HFFc6 (cell line): Measurements from ENCODE around the gene COL23A1. TPM values are rescaled to one million over a fixed set of nuclear protein-coding genes. Genes with fewer than 3 reads are reported as not detected.
A peak's percentile ranks its signal among the peaks of the same experiment; 100 is the strongest.

Experiments used
- DNase-seq: peaks from one replicate; pipeline ENCODE4 v3.0.0-alpha.2; 2018
- H3K27ac Mint-ChIP-seq: 2 replicates; pipeline ENCODE4 v1.8.0; 2020; ENCODE audit warnings: mild to moderate bottlenecking, mixed read lengths
- H3K27me3 Mint-ChIP-seq: 2 replicates; pipeline ENCODE4 v1.8.0; 2021; ENCODE audit warnings: mild to moderate bottlenecking, moderate library complexity, mixed read lengths; ENCODE audit not compliant: insufficient read depth
- H3K36me3 Mint-ChIP-seq: 2 replicates; pipeline ENCODE4 v1.8.0; 2021; ENCODE audit warnings: low read depth, mixed read lengths
- H3K4me1 Mint-ChIP-seq: 2 replicates; pipeline ENCODE4 v1.8.0; 2020; ENCODE audit warnings: low read depth, mixed read lengths
- H3K4me3 Mint-ChIP-seq: 2 replicates; pipeline ENCODE4 v1.8.0; 2020; ENCODE audit warnings: mild to moderate bottlenecking, moderate library complexity, mixed read lengths
- H3K9me3 Mint-ChIP-seq: 2 replicates; pipeline ENCODE4 v1.8.0; 2020; ENCODE audit warnings: mild to moderate bottlenecking, mixed read lengths
- total RNA-seq, 6 experiments: library from RNA; stranded (reverse); fragmentation: NEBNext Ultra II Directional; extraction: Animal tissue kit (Norgen Biotek cat#: 25700); gene quantifications; 2 replicates in 1 of 6; 3 replicates in 5 of 6; pipeline ENCODE4 v1.2.3, GENCODE V29; 2021
- TF ChIP-seq, protein P1 (sequence below): fragments of 200-600 bp; sonication (generic); IDR thresholded peaks from 2 replicates; pipeline ENCODE4 v1.5.0; 2021; ENCODE audit warnings: antibody characterized with exemption, mild to moderate bottlenecking

COL23A1 gene
- total RNA-seq, 6 experiments from 2014 or later: not detected

DNA sequence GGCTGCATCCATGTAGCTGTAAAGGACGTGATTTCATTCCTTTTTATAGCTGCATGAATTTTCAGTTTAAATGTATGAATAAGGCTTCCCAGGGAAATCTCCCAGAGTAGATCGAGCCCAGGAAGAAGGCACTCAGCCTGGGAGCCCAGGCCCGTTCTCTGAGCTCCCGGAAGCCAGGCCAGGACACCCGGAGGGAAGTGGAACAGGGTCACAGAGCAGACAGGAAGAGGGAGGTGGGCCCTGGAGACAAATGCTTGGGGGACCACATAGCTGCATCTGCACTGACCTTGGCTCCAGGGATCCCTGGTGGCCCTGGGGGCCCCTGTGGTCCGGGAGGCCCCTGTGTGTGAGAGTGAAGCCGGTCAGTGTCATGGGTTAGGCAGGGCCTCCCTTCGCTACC, 337.9 kb downstream of the COL23A1 start:
- H3K9me3 Mint-ChIP-seq: no peaks in the 10 kb centered on the region
- H3K27me3 Mint-ChIP-seq: peaks cover 7% of the 10 kb centered on the region
- no peak overlapping the region for H3K4me3 Mint-ChIP-seq
- TF ChIP-seq, protein P1, sequence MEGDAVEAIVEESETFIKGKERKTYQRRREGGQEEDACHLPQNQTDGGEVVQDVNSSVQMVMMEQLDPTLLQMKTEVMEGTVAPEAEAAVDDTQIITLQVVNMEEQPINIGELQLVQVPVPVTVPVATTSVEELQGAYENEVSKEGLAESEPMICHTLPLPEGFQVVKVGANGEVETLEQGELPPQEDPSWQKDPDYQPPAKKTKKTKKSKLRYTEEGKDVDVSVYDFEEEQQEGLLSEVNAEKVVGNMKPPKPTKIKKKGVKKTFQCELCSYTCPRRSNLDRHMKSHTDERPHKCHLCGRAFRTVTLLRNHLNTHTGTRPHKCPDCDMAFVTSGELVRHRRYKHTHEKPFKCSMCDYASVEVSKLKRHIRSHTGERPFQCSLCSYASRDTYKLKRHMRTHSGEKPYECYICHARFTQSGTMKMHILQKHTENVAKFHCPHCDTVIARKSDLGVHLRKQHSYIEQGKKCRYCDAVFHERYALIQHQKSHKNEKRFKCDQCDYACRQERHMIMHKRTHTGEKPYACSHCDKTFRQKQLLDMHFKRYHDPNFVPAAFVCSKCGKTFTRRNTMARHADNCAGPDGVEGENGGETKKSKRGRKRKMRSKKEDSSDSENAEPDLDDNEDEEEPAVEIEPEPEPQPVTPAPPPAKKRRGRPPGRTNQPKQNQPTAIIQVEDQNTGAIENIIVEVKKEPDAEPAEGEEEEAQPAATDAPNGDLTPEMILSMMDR: no peak
- no peaks in the 10 kb centered on the region for H3K36me3 Mint-ChIP-seq
- peaks cover 7% of the 10 kb centered on the region for H3K4me1 Mint-ChIP-seq
- DNase-seq: no peak
- no peak overlapping the region for H3K27ac Mint-ChIP-seq

DNA sequence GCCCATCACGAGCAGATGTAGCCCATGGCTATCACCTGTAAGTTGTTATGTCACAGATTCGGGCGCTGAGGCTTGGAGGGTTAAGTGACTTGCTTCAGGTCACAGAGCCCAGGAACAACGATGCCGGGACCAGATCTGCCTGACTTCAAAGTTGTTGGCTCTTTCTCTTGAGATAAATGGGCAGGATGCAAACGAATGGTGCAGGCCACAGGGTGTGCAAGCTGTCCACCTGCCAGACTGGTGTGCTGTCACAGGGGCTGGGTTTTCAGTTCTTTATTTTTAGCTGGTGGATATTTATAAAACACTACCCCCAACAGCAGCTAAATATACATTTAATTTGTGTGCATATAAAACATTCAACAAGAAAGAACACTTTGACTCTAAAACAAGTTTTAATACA, 339.9 kb downstream of the COL23A1 start:
- Mint-ChIP-seq H3K27ac (no peak overlapping the region), H3K36me3 (no peaks in the 10 kb centered on the region), H3K27me3 (peaks cover 7% of the 10 kb centered on the region), H3K4me3 (no peak overlapping the region), H3K4me1 (peaks cover 7% of the 10 kb centered on the region), H3K9me3 (no peaks in the 10 kb centered on the region)
- TF ChIP-seq, protein P1: no peak
- DNase-seq: no peak

DNA sequence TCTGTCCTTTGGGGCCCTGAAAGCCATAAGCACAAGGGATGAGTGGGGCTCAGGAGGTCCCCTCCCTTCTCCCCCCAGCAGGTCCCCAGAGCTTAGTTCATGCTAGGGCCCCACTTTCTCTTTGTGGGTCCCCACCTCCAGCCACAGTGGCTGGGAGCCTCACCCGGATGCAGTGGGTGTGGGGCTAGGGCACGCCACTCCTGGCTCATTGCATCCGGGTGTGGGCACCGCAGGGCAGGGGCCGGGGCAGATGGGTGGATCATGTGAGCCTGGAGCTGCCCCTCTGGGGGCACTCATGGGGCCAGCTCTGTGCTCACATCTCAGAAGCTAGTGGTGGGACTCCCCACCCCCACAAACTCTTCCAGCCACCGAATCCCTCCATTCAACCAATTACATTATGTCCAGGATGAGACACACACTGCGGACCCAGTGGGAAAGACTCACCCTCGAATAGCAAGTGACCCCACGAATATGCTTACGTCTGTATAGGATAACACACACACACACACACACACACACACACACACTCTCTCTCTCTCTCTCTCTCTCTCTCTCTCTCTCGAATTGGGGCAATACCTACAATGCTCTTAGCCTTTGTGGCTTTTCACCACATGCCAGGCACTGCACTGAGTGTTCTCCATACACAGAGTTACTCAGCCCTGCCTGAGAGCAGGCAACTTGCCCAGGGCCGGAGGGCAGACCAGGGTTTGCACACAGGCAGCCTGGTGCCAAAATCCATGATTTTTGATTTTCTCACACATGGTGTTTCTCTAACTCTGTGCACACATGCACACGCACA, 340.8 kb downstream of the COL23A1 start:
- H3K4me1 Mint-ChIP-seq: peaks cover 8% of the 10 kb centered on the region
- H3K27ac Mint-ChIP-seq: no peak overlapping the region
- no peak overlapping the region for H3K4me3 Mint-ChIP-seq
- TF ChIP-seq, protein P1: no peak
- peaks cover 7% of the 10 kb centered on the region for H3K27me3 Mint-ChIP-seq
- peak; percentile 73 for DNase-seq
- no peaks in the 10 kb centered on the region for H3K36me3 Mint-ChIP-seq
- H3K9me3 Mint-ChIP-seq: no peaks in the 10 kb centered on the region

DNA sequence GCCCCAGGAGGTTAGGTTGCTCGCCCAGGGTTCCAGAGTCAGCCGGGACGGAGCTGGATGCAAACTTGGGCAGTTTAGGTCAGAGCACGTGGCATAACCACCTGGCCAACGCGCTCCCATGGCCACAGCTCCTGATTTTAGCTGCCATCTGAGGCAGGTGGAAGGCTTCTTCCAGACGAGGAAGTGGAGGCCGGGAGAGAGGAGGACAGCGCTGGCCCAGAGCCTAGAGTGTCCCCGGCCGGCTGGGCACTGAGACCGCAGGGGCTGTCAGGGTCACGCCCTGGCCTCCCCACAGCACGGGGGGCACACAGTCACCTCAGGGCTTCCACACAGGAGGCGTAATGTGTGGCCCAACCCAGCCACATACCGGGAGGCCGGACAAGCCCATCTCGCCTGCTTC, 341.4 kb downstream of the COL23A1 start:
- Mint-ChIP-seq H3K27me3 (peaks cover 8% of the 10 kb centered on the region), H3K27ac (no peak overlapping the region), H3K4me3 (no peak overlapping the region), H3K36me3 (no peaks in the 10 kb centered on the region), H3K4me1 (peaks cover 12% of the 10 kb centered on the region), H3K9me3 (no peaks in the 10 kb centered on the region)
- no peak for DNase-seq
- TF ChIP-seq, protein P1: no peak

DNA sequence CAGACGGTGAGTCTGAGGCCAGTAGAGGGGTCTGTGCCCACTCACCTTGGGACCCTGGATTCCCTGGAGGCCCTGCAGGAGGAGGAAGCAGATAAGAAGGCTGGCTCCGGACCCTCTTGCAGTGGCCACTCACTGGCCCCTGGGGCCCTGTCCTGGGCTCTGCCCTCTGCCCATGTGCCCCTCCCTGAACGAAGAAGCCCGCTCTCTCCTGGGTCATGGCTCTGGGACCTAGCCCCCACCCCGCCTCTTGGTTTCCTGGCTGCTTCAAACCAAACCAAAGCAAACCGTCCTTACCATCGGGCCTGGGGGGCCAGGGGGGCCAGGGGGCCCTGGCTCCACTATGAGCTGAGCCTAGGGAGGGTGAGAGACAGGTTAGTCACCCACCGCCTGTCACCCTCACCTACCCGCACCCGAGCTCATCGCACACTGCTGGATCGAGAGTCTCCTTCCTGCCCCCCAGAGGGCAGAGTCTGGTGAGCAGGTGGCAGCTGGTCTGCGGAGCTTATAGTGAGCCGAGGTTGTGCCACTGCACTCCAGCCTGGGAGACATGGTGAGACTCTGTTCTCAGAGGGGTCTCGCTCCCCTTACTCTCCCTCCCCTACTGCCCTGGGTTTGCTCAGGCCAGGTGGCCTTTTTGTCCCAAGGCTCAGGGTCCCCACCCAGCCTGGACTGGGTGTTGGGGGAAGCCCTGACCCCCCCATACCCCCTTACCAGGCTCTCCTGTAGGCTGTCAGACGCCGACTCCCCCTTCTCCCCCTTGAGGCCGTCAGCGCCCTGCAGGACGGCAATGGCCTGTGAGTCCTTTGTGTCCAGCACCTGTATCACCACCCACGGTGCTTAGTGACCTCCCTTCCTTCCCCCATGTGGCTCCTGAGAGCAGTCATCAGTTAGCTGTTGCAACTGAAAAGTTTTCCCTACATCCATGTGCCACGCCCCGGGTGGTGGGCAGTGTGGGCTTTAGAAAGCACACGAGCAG, 342.4 kb downstream of the COL23A1 start:
- no peak for DNase-seq
- Mint-ChIP-seq H3K4me3 (no peak overlapping the region), H3K36me3 (no peaks in the 10 kb centered on the region), H3K4me1 (peaks cover 12% of the 10 kb centered on the region), H3K27me3 (peaks cover 8% of the 10 kb centered on the region), H3K27ac (no peak overlapping the region), H3K9me3 (no peaks in the 10 kb centered on the region)
- TF ChIP-seq, protein P1: no peak
